ENCODE results near the gene INO80B.

- TF ChIP-seq, protein P1, sequence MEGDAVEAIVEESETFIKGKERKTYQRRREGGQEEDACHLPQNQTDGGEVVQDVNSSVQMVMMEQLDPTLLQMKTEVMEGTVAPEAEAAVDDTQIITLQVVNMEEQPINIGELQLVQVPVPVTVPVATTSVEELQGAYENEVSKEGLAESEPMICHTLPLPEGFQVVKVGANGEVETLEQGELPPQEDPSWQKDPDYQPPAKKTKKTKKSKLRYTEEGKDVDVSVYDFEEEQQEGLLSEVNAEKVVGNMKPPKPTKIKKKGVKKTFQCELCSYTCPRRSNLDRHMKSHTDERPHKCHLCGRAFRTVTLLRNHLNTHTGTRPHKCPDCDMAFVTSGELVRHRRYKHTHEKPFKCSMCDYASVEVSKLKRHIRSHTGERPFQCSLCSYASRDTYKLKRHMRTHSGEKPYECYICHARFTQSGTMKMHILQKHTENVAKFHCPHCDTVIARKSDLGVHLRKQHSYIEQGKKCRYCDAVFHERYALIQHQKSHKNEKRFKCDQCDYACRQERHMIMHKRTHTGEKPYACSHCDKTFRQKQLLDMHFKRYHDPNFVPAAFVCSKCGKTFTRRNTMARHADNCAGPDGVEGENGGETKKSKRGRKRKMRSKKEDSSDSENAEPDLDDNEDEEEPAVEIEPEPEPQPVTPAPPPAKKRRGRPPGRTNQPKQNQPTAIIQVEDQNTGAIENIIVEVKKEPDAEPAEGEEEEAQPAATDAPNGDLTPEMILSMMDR (IDR thresholded peaks at IDR 0.05) = no peak
- no peak for TF ChIP-seq EZH2 (IDR thresholded peaks at IDR 0.05)
- no peak for TF ChIP-seq EZH2phosphoT487 (IDR thresholded peaks at IDR 0.05)
These were observed 4.1 kb downstream of the INO80B start for GRCh38 chr2:74458938-74459363.

Data from neural progenitor cell (in vitro differentiated cells).